AG09309 (cell line): ENCODE data around the gene BRIP1.

Experiments used
- DNase-seq: peaks from one replicate; pipeline ENCODE4 v3.0.0-alpha.2; 2010; ENCODE audit warnings: low read depth
- H3K4me3 ChIP-seq: 2 replicates; pipeline ENCODE4 v1.5.1; 2011; ENCODE audit warnings: mild to moderate bottlenecking, low read depth, low read length, moderate library complexity; ENCODE audit not compliant: control insufficient read depth
- TF ChIP-seq, protein P1 (sequence below): IDR thresholded peaks from 2 replicates; pipeline ENCODE4 v1.5.1; 2011; ENCODE audit warnings: mild to moderate bottlenecking, low read depth, low read length, inconsistent platforms; ENCODE audit not compliant: insufficient read depth, control insufficient read depth; ENCODE audit errors: missing control alignments

Gene BRIP1

DNA sequence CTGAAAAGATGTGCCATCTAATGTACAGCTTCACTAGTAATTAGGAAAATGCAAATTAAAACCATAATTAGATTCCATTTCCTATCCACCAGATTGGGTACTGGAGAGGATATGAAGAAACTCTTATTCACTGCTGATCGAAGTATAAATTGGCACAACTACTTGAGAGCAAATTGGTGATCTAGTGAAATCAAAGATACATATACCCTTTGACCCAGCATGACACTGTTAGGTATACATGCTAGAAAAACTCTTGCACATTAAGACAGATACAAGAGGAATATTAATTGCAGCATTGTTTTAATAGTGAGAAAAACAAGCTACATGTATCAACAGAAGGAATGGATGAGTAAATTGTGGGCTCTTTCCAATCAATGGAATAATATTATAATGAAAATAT lies 48.8 kb downstream of the BRIP1 start:
- no peak overlapping the region for H3K4me3 ChIP-seq
- TF ChIP-seq, protein P1, sequence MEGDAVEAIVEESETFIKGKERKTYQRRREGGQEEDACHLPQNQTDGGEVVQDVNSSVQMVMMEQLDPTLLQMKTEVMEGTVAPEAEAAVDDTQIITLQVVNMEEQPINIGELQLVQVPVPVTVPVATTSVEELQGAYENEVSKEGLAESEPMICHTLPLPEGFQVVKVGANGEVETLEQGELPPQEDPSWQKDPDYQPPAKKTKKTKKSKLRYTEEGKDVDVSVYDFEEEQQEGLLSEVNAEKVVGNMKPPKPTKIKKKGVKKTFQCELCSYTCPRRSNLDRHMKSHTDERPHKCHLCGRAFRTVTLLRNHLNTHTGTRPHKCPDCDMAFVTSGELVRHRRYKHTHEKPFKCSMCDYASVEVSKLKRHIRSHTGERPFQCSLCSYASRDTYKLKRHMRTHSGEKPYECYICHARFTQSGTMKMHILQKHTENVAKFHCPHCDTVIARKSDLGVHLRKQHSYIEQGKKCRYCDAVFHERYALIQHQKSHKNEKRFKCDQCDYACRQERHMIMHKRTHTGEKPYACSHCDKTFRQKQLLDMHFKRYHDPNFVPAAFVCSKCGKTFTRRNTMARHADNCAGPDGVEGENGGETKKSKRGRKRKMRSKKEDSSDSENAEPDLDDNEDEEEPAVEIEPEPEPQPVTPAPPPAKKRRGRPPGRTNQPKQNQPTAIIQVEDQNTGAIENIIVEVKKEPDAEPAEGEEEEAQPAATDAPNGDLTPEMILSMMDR = no peak
- no peak for DNase-seq

- TF ChIP-seq, protein P1 = no peak
- DNase-seq = no peak
- H3K4me3 ChIP-seq = no peak overlapping the region
Observed at GRCh38 chr17:61813211-61813610, 50.1 kb downstream of the BRIP1 start.

GRCh38 chr17:61812747-61813146 lies 50.6 kb downstream of the BRIP1 start:
- TF ChIP-seq, protein P1 = no peak
- no peak for DNase-seq
- no peak overlapping the region for H3K4me3 ChIP-seq

- TF ChIP-seq, protein P1 = no peak
- H3K4me3 ChIP-seq = no peak overlapping the region
- no peak for DNase-seq
Observed at GRCh38 chr17:61809816-61810392, 53.4 kb downstream of the BRIP1 start.

- DNase-seq = no peak
- TF ChIP-seq, protein P1 = no peak
- no peak overlapping the region for H3K4me3 ChIP-seq
Observed at GRCh38 chr17:61808442-61808841, 54.9 kb downstream of the BRIP1 start.

DNA sequence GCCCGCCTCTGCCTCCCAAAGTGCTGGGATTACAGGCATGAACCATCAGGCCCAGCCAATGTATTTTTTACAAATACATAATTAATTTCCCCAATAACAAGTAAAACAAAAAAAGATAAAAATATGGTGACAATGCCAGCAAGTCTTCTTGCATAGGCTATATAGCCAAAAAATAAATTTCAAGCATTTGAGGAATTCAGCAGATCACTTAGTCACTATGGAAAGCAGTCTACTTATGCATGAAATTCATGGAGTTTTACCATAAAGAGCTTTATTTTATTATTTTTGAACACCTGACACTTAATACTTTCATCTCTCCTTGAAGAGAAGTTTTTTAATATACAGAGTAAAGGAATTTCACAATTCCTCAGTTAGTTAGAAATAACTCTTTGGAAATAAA lies 56.4 kb downstream of the BRIP1 start:
- DNase-seq = no peak

More for the DNA sequence above, 56.4 kb downstream of the BRIP1 start:
- no peak overlapping the region for H3K4me3 ChIP-seq
- TF ChIP-seq, protein P1 = no peak
